GM12801 (cell line): ENCODE results near the gene TRAF2.

Experiments used
- TF ChIP-seq, protein P1 (sequence below): IDR thresholded peaks from one replicate; pipeline ENCODE4 v1.5.1; 2011; ENCODE audit warnings: control low read depth; ENCODE audit not compliant: insufficient read length; ENCODE audit errors: extremely low read depth

The TRAF2 gene

DNA sequence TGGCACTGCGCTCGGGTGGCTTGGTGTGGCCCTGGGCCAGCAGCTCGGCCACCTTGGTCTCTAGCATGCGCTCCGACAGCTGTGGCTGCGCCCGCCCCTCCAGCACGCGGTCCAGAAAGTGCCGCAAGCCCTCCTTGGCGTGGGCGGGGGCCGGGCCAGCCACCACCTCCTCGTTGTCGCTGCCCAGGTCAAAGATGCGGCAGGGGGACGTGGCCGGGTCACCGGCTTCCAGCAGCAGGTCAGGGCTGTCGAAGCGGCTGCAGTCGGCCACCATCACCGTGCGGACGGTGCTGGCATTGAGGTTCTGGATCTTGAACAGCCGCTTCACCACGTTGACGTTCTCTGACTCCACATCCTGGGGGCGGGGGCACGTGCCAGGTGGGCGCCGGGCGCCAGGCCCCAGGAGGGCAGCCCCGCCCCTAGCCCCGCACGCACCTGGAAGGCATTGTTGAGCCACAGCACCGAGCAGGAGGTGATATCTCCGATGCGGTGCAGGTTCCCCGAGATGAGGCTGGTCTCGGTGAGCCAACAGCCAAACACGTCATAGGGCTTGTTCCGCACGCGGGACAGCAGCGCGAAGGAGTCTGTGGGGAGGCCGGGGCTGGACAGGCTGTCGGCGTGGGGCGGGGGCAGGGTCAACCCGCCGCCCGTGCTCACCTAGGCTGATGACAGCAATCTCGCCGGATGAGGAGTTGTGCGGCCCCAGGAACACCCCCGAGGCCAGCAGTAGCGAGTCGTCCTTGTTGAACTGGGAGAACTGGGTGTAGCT, 56.0 kb downstream of the TRAF2 start:
- TF ChIP-seq, protein P1, sequence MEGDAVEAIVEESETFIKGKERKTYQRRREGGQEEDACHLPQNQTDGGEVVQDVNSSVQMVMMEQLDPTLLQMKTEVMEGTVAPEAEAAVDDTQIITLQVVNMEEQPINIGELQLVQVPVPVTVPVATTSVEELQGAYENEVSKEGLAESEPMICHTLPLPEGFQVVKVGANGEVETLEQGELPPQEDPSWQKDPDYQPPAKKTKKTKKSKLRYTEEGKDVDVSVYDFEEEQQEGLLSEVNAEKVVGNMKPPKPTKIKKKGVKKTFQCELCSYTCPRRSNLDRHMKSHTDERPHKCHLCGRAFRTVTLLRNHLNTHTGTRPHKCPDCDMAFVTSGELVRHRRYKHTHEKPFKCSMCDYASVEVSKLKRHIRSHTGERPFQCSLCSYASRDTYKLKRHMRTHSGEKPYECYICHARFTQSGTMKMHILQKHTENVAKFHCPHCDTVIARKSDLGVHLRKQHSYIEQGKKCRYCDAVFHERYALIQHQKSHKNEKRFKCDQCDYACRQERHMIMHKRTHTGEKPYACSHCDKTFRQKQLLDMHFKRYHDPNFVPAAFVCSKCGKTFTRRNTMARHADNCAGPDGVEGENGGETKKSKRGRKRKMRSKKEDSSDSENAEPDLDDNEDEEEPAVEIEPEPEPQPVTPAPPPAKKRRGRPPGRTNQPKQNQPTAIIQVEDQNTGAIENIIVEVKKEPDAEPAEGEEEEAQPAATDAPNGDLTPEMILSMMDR, result no peak

- TF ChIP-seq, protein P1, result no peak
Observed at GRCh38 chr9:136942881-136943230, 56.5 kb downstream of the TRAF2 start.

GRCh38 chr9:136943291-136944211, 57.2 kb downstream of the TRAF2 start:
- TF ChIP-seq, protein P1, result no peak

DNA sequence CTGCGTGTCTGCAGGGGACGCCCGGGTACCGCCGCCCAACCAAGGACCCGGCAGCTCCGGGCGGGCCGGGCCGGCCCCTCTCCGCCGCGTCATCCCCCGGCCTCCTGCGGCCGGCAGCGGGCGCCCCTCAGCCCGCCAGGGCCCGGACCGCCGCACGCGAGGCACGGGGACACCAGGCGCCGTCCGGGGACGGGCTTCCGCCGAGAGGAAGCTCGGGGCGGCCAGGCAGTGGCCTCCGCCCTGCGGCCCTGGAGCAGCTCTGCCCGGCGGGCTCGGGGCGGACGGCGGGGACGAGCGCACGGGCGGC, 57.8 kb downstream of the TRAF2 start:
- TF ChIP-seq, protein P1, result no peak

- TF ChIP-seq, protein P1, result no peak
Observed at GRCh38 chr9:136944519-136945332, 58.4 kb downstream of the TRAF2 start, which contains the start of the genes C8G and FBXW5. C8G (plus strand) TSS chr9:136945243; CDS start chr9:136945321, 78 bp downstream. FBXW5 (minus strand) TSS chr9:136944738; CDS start chr9:136944083, 655 bp downstream.

DNA sequence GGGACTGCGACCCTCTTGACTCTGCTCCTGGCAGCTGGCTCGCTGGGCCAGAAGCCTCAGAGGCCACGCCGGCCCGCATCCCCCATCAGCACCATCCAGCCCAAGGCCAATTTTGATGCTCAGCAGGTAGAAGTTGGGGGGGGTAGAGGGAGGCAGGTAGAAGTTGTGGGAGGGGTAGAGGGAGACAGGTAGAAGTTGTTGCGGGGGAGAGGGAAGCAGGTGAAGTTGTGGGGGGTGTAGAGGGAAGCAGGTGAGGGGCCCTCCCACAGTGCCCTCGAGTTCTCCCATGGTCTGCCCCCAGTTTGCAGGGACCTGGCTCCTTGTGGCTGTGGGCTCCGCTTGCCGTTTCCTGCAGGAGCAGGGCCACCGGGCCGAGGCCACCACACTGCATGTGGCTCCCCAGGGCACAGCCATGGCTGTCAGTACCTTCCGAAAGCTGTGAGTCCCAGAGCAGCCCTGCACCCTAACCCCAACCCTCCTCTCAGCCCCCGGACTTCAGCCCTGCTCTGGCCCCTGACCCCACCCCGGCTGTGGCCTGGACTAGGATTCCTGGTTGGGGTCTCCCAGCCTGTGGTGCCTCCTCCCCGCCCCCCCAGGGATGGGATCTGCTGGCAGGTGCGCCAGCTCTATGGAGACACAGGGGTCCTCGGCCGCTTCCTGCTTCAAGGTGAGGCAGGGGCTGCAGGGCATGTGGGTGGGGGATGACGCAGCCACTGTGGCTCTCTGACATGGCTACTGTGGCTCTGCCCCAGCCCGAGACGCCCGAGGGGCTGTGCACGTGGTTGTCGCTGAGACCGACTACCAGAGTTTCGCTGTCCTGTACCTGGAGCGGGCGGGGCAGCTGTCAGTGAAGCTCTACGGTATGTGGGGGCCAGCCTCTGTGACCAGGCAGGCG, 59.3 kb downstream of the TRAF2 start:
- TF ChIP-seq, protein P1, result no peak
